Activated gamma-delta T cell treated with anti-CD3 and anti-CD28 coated beads, Interleukin-2, amount 50 U/mL, for 16 hours (primary cell): ENCODE data around the gene WWOX.

Experiments used
- DNase-seq: peaks from one replicate; pipeline ENCODE4 v3.0.0-alpha.2; 2020; ENCODE audit warnings: low read depth

WWOX gene

GRCh38 chr16:78474762-78475161 is 375.3 kb downstream of the WWOX start:
- DNase-seq = no peak

GRCh38 chr16:78476615-78477014 is 377.2 kb downstream of the WWOX start:
- DNase-seq = no peak

GRCh38 chr16:78478267-78478861 is 378.9 kb downstream of the WWOX start:
- DNase-seq = no peak

DNA sequence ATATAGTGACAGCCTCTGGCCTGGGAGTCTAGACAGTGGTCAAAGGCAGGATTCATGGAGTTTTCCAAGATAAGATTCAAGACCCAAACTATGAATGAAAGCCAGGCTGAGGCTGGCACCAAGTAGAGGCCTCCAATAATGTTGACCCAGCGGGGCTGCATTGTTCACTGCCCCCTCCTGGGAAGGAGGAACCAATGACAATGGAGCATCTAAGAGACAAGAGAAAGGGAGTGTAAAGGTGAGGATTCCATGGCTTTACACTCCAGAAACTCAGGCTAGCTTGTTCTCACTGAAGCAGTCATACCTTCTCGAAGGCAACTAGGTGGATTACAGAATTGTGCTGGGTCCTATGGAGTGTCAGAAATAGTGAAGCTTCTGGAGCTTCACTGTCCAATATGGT is 380.3 kb downstream of the WWOX start:
- no peak for DNase-seq

GRCh38 chr16:78480588-78480987 is 381.1 kb downstream of the WWOX start:
- DNase-seq = no peak

DNA sequence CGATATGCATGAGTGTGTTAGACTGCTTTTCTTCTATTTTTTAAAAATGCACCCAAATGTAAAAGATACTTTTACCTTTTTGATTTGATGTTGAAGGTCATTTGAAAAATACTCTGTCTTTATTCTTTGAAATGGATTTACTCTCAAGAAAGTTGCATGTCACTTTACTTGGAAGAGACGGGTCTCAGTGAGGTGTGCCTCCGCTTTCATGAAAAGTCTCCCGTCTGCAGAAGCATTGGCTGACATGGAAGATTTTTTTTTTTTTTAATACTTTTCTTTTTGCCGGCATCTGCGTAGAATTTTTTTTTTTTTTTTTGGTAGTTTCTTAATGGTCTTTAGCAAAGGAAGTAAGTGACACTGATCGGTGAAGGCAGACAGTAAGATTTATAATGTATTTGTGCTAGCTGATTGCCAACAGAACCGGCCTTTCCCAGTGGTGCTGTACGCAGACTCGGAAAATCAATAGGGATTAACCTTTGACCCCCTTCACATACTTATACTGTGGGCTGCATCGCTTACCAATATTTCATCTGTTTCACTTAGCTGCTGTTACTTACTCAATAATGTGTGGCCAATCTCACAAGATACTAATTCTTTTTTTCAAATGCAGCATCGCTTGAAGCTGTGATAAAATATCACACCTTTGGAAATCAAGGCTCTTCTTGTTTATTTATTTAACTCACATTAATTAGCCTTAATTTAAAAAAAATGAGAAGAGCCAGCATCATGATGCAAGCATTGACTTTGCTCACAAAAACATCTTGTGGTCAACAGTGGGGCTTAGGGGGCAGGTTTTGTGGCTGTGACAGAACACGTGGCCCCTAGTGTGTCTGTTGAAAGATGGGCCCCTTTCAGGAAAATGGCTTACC is 383.9 kb downstream of the WWOX start:
- no peak for DNase-seq

DNA sequence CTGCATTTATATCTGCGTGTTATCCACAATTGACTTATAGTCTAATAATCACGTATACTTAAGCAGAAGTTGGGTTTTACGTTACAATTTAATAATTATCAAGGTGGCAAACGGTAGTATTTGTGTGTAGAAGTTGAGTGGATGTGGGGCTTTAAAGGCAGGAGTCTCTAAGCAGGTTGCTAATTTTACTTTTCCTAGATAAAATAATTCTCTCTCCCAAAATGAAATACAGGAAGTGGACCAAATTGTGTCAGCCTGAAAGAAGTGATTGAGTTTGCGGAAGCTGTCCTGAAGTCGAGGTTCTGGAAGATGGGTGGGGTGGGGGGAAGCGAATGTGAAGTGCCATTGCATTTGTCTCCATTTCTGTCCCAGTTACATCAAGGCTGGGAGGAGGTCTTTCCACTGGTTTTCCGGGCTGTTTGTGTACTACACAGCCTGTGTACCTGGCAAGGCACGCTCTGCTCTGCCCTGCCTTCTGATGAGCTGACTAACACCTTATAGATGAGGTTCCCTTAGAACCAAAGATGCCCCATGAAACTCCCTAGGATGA is 385.1 kb downstream of the WWOX start:
- DNase-seq = no peak

GRCh38 chr16:78485188-78485916 is 385.9 kb downstream of the WWOX start:
- no peak for DNase-seq

GRCh38 chr16:78485917-78486257 is 386.4 kb downstream of the WWOX start:
- no peak for DNase-seq

DNA sequence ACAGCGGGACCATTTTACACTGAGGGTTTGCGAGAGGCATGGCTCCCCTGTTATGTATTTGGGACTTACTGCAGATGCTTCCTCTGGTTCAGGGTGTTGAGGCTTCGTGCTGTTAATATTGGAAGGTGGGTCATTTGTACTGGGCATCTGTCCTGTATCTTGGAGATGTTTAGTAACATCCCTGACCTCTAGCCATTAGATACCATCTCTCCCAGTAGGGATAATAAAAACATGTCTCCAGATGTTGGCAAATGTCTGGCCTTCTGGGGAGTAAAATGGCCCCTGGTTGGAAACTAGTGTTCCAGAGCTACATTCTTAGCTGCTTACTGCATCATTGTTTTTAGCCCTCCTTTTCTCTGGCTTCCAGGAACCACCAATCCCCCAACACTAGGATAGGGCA is 388.0 kb downstream of the WWOX start:
- no peak for DNase-seq

DNA sequence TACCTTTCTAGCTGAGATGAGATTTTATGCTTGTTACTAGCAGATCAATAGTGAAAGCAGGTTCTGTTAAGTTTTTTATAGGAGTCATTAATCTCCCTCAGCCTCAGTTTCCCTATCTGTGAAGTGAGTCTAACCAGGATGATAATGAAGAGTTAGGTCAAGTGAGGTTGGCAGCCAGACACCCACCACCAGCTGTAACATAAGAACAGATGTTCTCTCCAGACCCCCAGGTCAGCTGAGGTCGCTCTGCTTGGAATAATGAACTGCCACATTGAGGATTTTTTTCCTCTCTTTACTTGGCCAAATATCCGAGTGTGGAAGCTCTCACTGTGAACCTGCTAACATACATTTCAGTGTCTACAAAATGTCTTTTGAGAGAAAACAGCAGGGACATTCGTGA is 389.6 kb downstream of the WWOX start:
- no peak for DNase-seq

DNA sequence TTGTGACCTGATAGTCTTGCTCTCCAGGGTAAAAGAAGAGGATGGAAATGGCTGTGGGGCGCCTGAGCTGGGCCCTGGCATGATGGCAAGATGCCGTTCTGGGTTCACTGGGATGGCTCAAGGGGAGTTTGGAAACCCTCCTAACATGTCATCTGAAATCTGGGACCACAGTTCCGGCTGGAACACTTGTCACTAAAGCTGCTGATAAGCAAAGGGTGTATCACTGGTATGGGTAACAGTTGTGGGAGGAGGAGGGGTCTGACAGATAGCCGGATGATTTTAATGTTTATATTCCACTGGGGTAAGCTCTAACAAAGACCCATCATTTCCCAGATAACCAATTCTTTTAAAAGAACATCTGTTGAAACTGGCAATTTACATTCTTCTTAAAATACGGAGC is 390.2 kb downstream of the WWOX start:
- DNase-seq = no peak

DNA sequence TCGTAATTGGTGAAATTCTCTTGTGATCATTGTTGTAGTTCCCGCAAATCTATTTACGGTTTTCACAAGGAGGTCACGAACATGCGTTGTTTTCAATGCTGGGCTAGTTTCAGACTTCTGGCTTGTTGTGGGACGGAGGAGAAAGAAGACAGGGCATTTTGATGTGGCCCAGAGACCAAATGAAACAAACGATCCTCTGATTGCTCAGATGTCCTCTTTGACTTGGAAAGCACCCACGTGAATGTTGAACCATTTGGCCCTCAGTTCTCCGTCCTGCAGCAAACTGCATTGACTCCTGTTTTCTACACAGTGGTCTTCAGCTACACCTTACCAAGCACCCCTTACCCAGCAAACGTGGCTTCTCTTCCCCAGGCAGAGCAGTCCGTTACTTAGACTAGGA is 391.0 kb downstream of the WWOX start:
- DNase-seq = no peak

- DNase-seq = no peak
These were observed 391.4 kb downstream of the WWOX start for GRCh38 chr16:78490847-78491246.

DNA sequence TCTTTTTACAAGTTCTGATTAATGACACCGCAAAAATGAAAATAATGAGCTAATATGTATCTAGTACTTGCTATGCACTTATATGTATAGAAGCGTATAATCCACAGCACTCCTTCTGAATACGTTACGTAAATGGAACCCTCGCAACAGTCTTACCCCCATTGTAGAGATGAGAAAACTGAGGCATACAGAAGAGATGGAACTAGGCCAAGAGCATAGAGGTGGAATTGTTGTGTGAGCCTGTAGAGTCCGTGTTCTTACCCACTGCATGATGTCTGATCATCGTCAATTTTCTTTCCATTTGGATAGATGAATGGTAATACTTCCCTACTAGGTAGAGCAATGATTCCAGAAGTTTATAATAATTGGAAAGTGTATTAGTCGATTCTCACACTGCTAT is 394.1 kb downstream of the WWOX start:
- no peak for DNase-seq

GRCh38 chr16:78494105-78494504 is 394.7 kb downstream of the WWOX start:
- DNase-seq = no peak

GRCh38 chr16:78494674-78495073 is 395.2 kb downstream of the WWOX start:
- no peak for DNase-seq

- no peak for DNase-seq
These were observed 396.7 kb downstream of the WWOX start for GRCh38 chr16:78496189-78496588.

- no peak for DNase-seq
These were observed 399.9 kb downstream of the WWOX start for GRCh38 chr16:78499399-78499798.

- DNase-seq = no peak
These were observed 401.3 kb downstream of the WWOX start for GRCh38 chr16:78500659-78501270.

DNA sequence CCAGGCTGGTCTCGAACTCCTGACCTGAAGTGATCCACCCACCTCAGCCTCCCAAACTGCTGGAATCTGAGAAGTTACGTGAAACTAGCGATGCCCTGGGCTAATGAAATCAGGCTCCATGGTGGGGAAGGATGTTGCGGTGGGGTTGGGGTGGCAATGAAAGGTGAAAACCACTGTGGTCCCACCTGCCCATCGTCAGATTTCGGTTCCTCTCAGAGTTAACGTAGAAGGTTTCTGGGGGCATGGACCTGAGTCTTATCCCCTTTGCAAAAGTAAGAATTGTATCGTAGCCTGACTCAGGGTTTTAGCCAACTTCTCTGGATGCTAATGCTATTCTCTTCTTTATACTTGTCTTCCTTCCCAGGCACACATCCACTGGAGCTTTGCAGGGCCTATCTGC is 402.3 kb downstream of the WWOX start:
- DNase-seq = no peak

- DNase-seq = no peak
These were observed 403.4 kb downstream of the WWOX start for GRCh38 chr16:78502812-78503350.
